GM12891 (cell line): ENCODE measurements around the gene PDZD2.

Experiments
- DNase-seq: peaks from one replicate; pipeline ENCODE4 v3.0.0; 2011; ENCODE audit warnings: low spot score; ENCODE audit not compliant: insufficient read length
- FAIRE-seq: peaks from 2 replicates; lab custom pipeline; 2011; peaks lifted over from hg19 to GRCh38; lab: Jason Lieb, UNC
- PAX5 ChIP-seq: IDR thresholded peaks from 2 replicates; pipeline ENCODE4 v1.6.1; 2011; ENCODE audit warnings: low read length, moderate library complexity, mild to moderate bottlenecking; ENCODE audit not compliant: insufficient read depth, severe bottlenecking
- POLR2A ChIP-seq: IDR thresholded peaks from 2 replicates; pipeline ENCODE4 v1.6.1; 2011; ENCODE audit warnings: low read depth, low read length, control low read depth
- POLR2AphosphoS5 ChIP-seq: IDR thresholded peaks from 2 replicates; pipeline ENCODE4 v1.6.1; 2011; ENCODE audit warnings: low read depth, low read length, control low read depth
- POU2F2 ChIP-seq: IDR thresholded peaks from 2 replicates; pipeline ENCODE4 v1.6.1; 2011; ENCODE audit warnings: low read depth, mild to moderate bottlenecking, control low read depth, low read length, moderate library complexity
- SPI1 ChIP-seq: IDR thresholded peaks from 2 replicates; pipeline ENCODE4 v1.6.1; 2011; ENCODE audit warnings: low read depth, low read length, control low read depth
- TAF1 ChIP-seq: IDR thresholded peaks from 2 replicates; pipeline ENCODE4 v1.6.1; 2011; ENCODE audit warnings: low read depth, low read length, control low read depth

The PDZD2 gene

GRCh38 chr5:31850981-31851689 is 212.2 kb downstream of the PDZD2 start:
- no peak for TF ChIP-seq POU2F2
- no peak for TF ChIP-seq TAF1
- TF ChIP-seq POLR2AphosphoS5 = no peak
- no peak for TF ChIP-seq POLR2A
- TF ChIP-seq PAX5 = no peak
- no peak for TF ChIP-seq SPI1
- DNase-seq = no peak
- no peak for FAIRE-seq

- no peak for DNase-seq
- TF ChIP-seq POLR2A (no peak), PAX5 (no peak), POU2F2 (no peak), POLR2AphosphoS5 (no peak), TAF1 (no peak)
- no peak for FAIRE-seq
Measured at GRCh38 chr5:31853398-31854135, 214.6 kb downstream of the PDZD2 start.

DNA sequence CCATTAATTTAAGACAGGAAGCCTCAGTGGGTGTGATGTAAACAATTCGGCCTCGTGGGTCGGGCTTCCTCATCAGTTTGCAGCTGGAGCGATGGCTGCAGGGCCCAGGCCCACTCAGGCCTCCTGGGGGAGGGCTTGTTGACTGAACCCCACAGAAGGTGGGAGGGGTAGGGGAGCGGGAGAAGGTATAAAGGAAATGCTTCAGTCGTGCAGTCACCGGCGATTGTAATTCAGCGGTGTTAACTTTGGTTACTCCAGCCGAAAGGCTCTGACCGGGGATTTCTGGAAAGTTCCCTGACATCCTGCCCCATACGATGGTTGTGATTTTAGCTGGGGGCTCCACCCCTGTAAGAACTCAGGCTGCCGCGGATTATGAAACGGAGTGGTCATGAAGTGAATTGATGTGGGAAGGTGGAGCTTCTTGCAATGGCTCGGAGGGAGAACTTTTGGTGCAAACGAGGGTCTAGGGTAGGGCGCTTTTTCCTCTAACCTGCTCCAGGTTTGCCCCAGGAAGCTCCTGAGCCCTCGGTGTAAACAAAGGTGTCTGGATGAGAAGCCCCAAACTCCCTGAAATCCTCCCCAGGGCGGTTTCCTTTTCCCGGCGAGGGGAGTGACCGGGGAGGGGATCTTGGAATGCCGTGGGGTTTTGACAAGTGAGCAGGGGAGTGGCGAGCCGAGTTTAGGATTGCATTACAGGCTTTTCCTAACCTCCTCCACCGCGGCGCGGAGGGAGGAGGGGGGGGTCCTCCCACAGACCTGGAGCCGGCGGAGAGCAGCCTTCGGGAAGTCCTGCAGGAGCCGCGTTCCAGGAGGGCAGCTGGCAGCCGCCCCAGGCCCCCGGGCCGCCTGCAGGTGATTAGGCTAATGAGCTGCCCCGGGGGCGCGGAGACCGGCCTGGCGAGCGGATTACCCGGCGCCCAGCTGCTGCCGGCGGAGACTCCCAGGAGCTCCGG is 215.5 kb downstream of the PDZD2 start:
- TF ChIP-seq PAX5 (no peak), POLR2AphosphoS5 (no peak), POU2F2 (no peak), SPI1 (no peak), POLR2A (no peak), TAF1 (no peak)
- FAIRE-seq (no peak), DNase-seq (peak; percentile 25)

DNA sequence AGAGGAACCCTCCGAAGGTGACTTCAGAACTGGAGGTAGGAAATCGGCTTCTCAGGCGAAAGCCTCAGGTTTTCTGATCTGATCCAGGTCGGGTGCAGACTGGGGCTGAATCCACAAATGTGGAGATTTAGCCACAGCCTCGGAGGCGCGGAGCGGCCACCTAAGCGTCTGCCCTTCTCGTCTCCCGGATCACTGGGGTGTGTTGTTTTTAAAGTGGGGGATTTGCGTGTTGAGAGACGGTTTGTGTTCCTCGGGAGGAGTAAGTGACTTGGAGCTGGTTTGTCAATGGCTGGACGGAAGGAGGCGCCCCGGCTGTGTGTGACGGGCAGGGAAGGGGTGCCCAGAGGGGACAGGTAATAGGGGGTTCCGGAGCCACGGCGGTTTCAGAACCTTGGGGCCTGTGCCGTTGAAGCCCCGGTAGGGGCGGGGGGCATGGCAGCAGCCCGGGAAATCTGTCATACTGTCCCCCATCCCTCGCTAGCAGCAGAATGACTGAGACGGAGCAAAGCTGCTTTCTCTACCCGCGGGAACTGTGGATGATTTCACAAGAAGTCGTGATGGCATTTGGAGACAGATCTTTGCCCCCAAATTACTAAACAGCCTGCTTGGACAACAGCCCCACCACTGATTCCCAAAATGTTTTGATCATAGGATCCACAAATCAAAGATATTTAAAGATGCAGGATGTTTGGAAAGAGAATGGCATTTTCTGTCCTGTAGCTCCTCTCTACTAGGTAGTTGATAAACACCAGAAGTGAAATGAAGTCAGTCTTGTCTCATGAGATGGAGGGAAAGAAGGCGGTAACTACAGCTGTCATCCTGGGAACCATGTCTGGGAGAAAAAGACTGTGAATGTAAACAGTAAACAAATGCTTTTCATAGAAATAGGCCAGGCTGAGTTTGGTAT is 216.5 kb downstream of the PDZD2 start:
- TF ChIP-seq POLR2AphosphoS5 = no peak
- TF ChIP-seq SPI1 = no peak
- no peak for TF ChIP-seq PAX5
- TF ChIP-seq TAF1 = no peak
- TF ChIP-seq POU2F2 = no peak
- TF ChIP-seq POLR2A = no peak
- FAIRE-seq (no peak), DNase-seq (no peak)

DNA sequence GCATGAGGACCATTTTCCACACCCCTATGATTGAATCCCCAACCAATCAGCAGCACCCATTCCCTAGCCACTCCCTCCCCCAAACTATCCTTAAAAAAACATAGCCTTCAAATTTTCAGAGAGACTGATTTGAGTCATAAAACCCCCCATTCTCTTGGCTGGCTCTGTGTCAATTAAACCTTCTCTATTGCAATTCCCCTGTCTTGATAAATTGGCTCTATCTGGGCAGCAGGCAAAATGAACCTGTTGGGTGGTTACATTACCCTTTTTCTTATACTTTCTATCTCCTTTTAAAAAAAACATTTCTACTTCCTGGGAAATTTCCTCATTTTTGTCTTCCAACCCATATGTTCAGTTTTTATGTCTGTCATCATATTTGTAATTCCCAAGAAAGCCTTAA is 220.2 kb downstream of the PDZD2 start:
- DNase-seq = no peak
- TF ChIP-seq TAF1 (no peak), PAX5 (no peak), SPI1 (no peak), POLR2AphosphoS5 (no peak)
- FAIRE-seq = no peak

- no peak for DNase-seq
- TF ChIP-seq POLR2AphosphoS5 = no peak
- TF ChIP-seq POU2F2 = no peak
- no peak for TF ChIP-seq POLR2A
- no peak for TF ChIP-seq PAX5
- no peak for TF ChIP-seq SPI1
- TF ChIP-seq TAF1 = no peak
- no peak for FAIRE-seq
Measured at GRCh38 chr5:31860278-31860677, 221.3 kb downstream of the PDZD2 start.

GRCh38 chr5:31860726-31861433 is 221.9 kb downstream of the PDZD2 start:
- no peak for TF ChIP-seq POU2F2
- no peak for TF ChIP-seq POLR2AphosphoS5
- no peak for TF ChIP-seq SPI1
- no peak for TF ChIP-seq TAF1
- TF ChIP-seq PAX5 = no peak
- TF ChIP-seq POLR2A = no peak
- DNase-seq = no peak
- FAIRE-seq = no peak

DNA sequence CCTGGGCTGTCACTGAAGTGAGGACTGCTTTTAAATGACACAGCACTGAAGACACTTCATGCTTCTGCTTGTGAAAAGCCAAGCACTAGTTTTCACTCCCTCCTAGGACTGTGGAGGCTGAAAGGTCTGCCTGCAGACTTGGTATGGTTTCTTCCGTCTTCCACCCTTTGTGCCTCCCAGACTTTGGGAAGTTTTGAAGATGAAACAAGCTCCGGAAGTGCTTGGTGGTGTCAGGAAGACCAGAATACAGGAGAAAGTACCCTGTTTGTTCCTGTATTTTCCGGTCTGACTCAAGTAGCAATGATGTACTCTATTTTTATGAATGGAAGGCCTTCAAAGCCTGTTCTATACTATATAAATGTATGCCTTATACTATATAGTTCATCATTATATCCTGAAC is 222.7 kb downstream of the PDZD2 start:
- TF ChIP-seq POLR2AphosphoS5 (no peak), PAX5 (no peak), POLR2A (no peak), POU2F2 (no peak), TAF1 (no peak), SPI1 (no peak)
- DNase-seq (no peak), FAIRE-seq (no peak)
